HepG2 (cell line): Measurements from ENCODE around the gene LOXL3. TPM values are rescaled to one million over a fixed set of nuclear protein-coding genes. Genes with fewer than 3 reads are reported as not detected.

ENCODE experiments used
- ATAC-seq: fragments of 200-7000 bp; cut with Tn5 transposase; 3 replicates; pipeline ENCODE4 v1.9.1; 2020; ENCODE audit warnings: mild to moderate bottlenecking, moderate library complexity
- BruUV-seq: library from RNA; stranded (reverse); fragments of 400-500 nt; replicated peaks from 2 replicates; lab custom pipeline; 2021; lab: Mats Ljungman, UMichigan
- CTCF ChIA-PET: fragments of 300-600 bp; formaldehyde crosslinking; extraction: SDS; loops from one replicate; lab custom pipeline; 2021; ENCODE audit warnings: low total read pairs, inconsistent platforms, low intra/inter-chr PET ratio; lab: Yijun Ruan, JAX
- POLR2A ChIA-PET: fragments of 350-600 bp; sonication (Branson Sonifier 250); formaldehyde crosslinking; loops from one replicate; lab custom pipeline; 2020; ENCODE audit warnings: antibody characterized with exemption, inconsistent platforms; lab: Yijun Ruan, JAX
- DNase-seq: peaks from one replicate; pipeline ENCODE4 v3.0.0-alpha.2; 2015; ENCODE audit warnings: low spot score
- FAIRE-seq: peaks from 3 replicates; lab custom pipeline; 2011; peaks lifted over from hg19 to GRCh38; lab: Jason Lieb, UNC
- H2AFZ ChIP-seq: one replicate; pipeline ENCODE4 v1.6.1; 2011; ENCODE audit warnings: low read length, inconsistent platforms
- H3K27ac ChIP-seq: fragments of 300-600 bp; 3 replicates; pipeline ENCODE4 v1.8.0; 2011; ENCODE audit warnings: mixed run types, mild to moderate bottlenecking, mixed read lengths, low read length, inconsistent platforms; ENCODE audit not compliant: insufficient read depth; ENCODE audit errors: extremely low read length
- H3K27me3 ChIP-seq, 2 experiments: fragments of 200-600 bp in 1 of 2; 2 replicates in 1 of 2; 3 replicates in 1 of 2; pipeline versions ENCODE4 v1.6.0 to v1.8.0; 2011; ENCODE audit warnings: low read length in 2 of 2, mild to moderate bottlenecking in 2 of 2, moderate library complexity in 2 of 2, inconsistent platforms in 1 of 2; ENCODE audit not compliant: insufficient read depth in 2 of 2, control insufficient read depth in 1 of 2
- H3K36me3 ChIP-seq, 2 experiments: fragments of 200-600 bp in 1 of 2; replicated peaks in 1 of 2; 2 replicates in 1 of 2; 3 replicates in 1 of 2; pipeline versions ENCODE4 v1.5.1 to v1.8.0; 2011; ENCODE audit warnings: low read length in 2 of 2, inconsistent platforms in 1 of 2; ENCODE audit not compliant: insufficient read depth in 2 of 2, control insufficient read depth in 1 of 2
- H3K4me1 ChIP-seq: 2 replicates; pipeline ENCODE4 v1.5.1; 2012; ENCODE audit warnings: low read length, inconsistent platforms; ENCODE audit not compliant: insufficient read depth
- H3K4me2 ChIP-seq: 2 replicates; pipeline ENCODE4 v1.6.0; 2011; ENCODE audit warnings: low read depth, low read length, inconsistent platforms
- H3K4me3 ChIP-seq, 3 experiments: fragments of 200-600 bp in 1 of 3; sonication (generic), shearing (Covaris generic) in 1 of 3; replicated peaks in 1 of 3; 2 replicates each; pipeline ENCODE4 v1.5.1; 2011 to 2016; ENCODE audit warnings: low read length in 3 of 3, inconsistent platforms in 2 of 3, low read depth in 2 of 3, mild to moderate bottlenecking in 2 of 3, control low read depth in 1 of 3, mixed read lengths in 1 of 3; ENCODE audit not compliant: insufficient read depth in 1 of 3
- H3K79me2 ChIP-seq: one replicate; pipeline ENCODE4 v1.6.1; 2011; ENCODE audit warnings: low read length, inconsistent platforms; ENCODE audit not compliant: insufficient read depth
- H3K9ac ChIP-seq: 2 replicates; pipeline ENCODE4 v1.6.0; 2011; ENCODE audit warnings: mild to moderate bottlenecking, low read depth, low read length, inconsistent platforms; ENCODE audit not compliant: insufficient read depth
- H3K9me3 ChIP-seq: 2 replicates; pipeline ENCODE4 v1.5.1; 2012; ENCODE audit warnings: mild to moderate bottlenecking, low read length
- H4K20me1 ChIP-seq: 2 replicates; pipeline ENCODE4 v1.6.0; 2011; ENCODE audit warnings: inconsistent platforms, mild to moderate bottlenecking, low read length, moderate library complexity; ENCODE audit not compliant: insufficient read depth
- ATM ChIP-seq: fragments of 450-650 bp; IDR thresholded peaks from 2 replicates; pipeline ENCODE4 v1.7.1; 2017; ENCODE audit warnings: mild to moderate bottlenecking, borderline replicate concordance
- ELF4 ChIP-seq: sonication (generic); formaldehyde crosslinking; IDR thresholded peaks from 2 replicates; pipeline ENCODE4 v1.5.0; 2020; ENCODE audit warnings: missing genetic modification reagents, mild to moderate bottlenecking, moderate library complexity, borderline replicate concordance
- MAFF ChIP-seq: IDR thresholded peaks from 2 replicates; pipeline ENCODE4 v1.6.1; 2011; ENCODE audit warnings: low read depth, low read length, improper control_type of control experiment
- MIXL1 ChIP-seq: IDR thresholded peaks from 2 replicates; pipeline ENCODE4 v1.6.1; 2016
- MTA1 ChIP-seq: sonication (generic); formaldehyde crosslinking; IDR thresholded peaks from 2 replicates; pipeline ENCODE4 v1.4.0; 2020; ENCODE audit warnings: missing genetic modification reagents, mild to moderate bottlenecking, borderline replicate concordance
- MYC ChIP-seq: sonication (generic); formaldehyde crosslinking; IDR thresholded peaks from 2 replicates; pipeline ENCODE4 v1.9.0; 2021; ENCODE audit warnings: missing genetic modification reagents, borderline replicate concordance
- NFIB ChIP-seq: sonication (generic); formaldehyde crosslinking; IDR thresholded peaks from 2 replicates; pipeline ENCODE4 v1.9.0; 2021; ENCODE audit warnings: missing genetic modification reagents, mild to moderate bottlenecking, borderline replicate concordance
- PHF21A ChIP-seq: sonication (generic); formaldehyde crosslinking; IDR thresholded peaks from 2 replicates; pipeline ENCODE4 v1.5.0; 2020; ENCODE audit warnings: mild to moderate bottlenecking, missing genetic modification reagents
- PHF5A ChIP-seq: IDR thresholded peaks from one replicate; pipeline ENCODE4 v1.6.1; 2018; ENCODE audit warnings: low read depth, missing genetic modification reagents; ENCODE audit not compliant: unreplicated experiment
- TBX3 ChIP-seq: fragments of 450-650 bp; IDR thresholded peaks from 2 replicates; pipeline ENCODE4 v1.6.1; 2017; ENCODE audit warnings: antibody characterized with exemption, mild to moderate bottlenecking, inconsistent platforms, borderline replicate concordance
- ZBTB1 ChIP-seq: sonication (generic); formaldehyde crosslinking; IDR thresholded peaks from 2 replicates; pipeline ENCODE4 v1.4.0; 2020; ENCODE audit warnings: missing genetic modification reagents, borderline replicate concordance
- ZC3H4 ChIP-seq: sonication (generic); formaldehyde crosslinking; IDR thresholded peaks from 2 replicates; pipeline ENCODE4 v1.4.0; 2020; ENCODE audit warnings: missing genetic modification reagents, borderline replicate concordance
- ZFP1 ChIP-seq: IDR thresholded peaks from 2 replicates; pipeline ENCODE4 v1.6.1; 2016
- ZNF460 ChIP-seq: sonication (generic); formaldehyde crosslinking; IDR thresholded peaks from 2 replicates; pipeline ENCODE4 v1.5.1; 2020; ENCODE audit warnings: missing genetic modification reagents, mild to moderate bottlenecking, borderline replicate concordance
- ZNF644 ChIP-seq: IDR thresholded peaks from 2 replicates; pipeline ENCODE4 v1.6.1; 2016; ENCODE audit warnings: low read depth
- ZNF713 ChIP-seq: sonication (generic); formaldehyde crosslinking; IDR thresholded peaks from 2 replicates; pipeline ENCODE4 v1.4.0; 2020; ENCODE audit warnings: mild to moderate bottlenecking, missing genetic modification reagents
- WGBS: methylation state at CpG from one replicate; pipeline ENCODE4 v1.1.6; 2017; ENCODE audit warnings: low lambda C conversion rate; 5-methylcytosine and 5-hydroxymethylcytosine counted together
- in situ Hi-C: cut with HindIII; loops from 2 replicates; pipeline ENCODE4 v1.10.0; 2017; ENCODE audit warnings: low pct_unique_long_range_greater_than_20kb; ENCODE audit not compliant: extremely low pct_ligation_motif_present
- intact Hi-C: fragments of 100-400 bp; cut with micrococcal nuclease; formaldehyde crosslinking; loops from one replicate; pipeline ENCODE4 v1.10.0; 2022; ENCODE audit not compliant: unreplicated experiment
- polyA plus RNA-seq, 8 experiments: library from polyadenylated mRNA; depleted of rRNA in 3 of 8; stranded (reverse) in 7 of 8; unstranded in 1 of 8; fragments of >200 nt; fragmentation: Illumina TruSeq in 4 of 8; extraction: Trizol in 4 of 8; gene quantifications; 2 replicates each; pipeline versions ENCODE4 v1.2.1 to v1.2.3, GENCODE V29; 2011 to 2016; ENCODE audit warnings: low read depth in 4 of 8, missing spikeins in 1 of 8, mixed read lengths in 1 of 8; ENCODE audit not compliant: insufficient read depth in 1 of 8
- total RNA-seq, 5 experiments: library from RNA; depleted of rRNA; stranded (reverse); fragments of >200 nt; fragmentation: Illumina TruSeq; extraction: Trizol; gene quantifications; 2 replicates each; pipeline ENCODE4 v1.2.3, GENCODE V29; 2016; ENCODE audit warnings: low read depth in 1 of 5
- TF ChIP-seq, protein P1 (sequence below): sonication (generic); formaldehyde crosslinking; IDR thresholded peaks from 2 replicates; pipeline ENCODE4 v1.5.0; 2020; ENCODE audit warnings: mild to moderate bottlenecking, low read depth, missing genetic modification reagents, borderline replicate concordance
- TF ChIP-seq, protein P2 (sequence below): sonication (generic); formaldehyde crosslinking; IDR thresholded peaks from 2 replicates; pipeline ENCODE4 v1.4.0; 2020; ENCODE audit warnings: missing genetic modification reagents, borderline replicate concordance

Gene LOXL3
- total and polyA plus RNA-seq, 2 of the 13 experiments (the other 11 are each of a cell fraction or from before 2014, with no cell fraction given): 0.55 to 6.5 TPM

- Histone ChIP-seq H3K4me2 (no peak overlapping the region), H4K20me1 (no peaks in the 10 kb centered on the region), H3K27ac (no peak overlapping the region), H3K4me1 (peaks cover 56% of the 10 kb centered on the region), H3K9ac (no peak overlapping the region), H3K9me3 (no peaks in the 10 kb centered on the region), H3K79me2 (no peaks in the 10 kb centered on the region), H3K4me3 (no peak overlapping the region), H2AFZ (no peak overlapping the region), H3K36me3 (no peaks in the 10 kb centered on the region), H3K27me3 (peaks cover 6 to 31% of the 10 kb centered on the region in 2 experiments; a peak in 4 of 5 replicates)
- ChIA-PET POLR2A (no interaction called here), CTCF (no interaction called here)
- no peak for TF ChIP-seq PHF5A
- TF ChIP-seq ELF4: no peak
- TF ChIP-seq MTA1 (CRISPR knock-in tag): 0 out of 2 replicates have a peak, but pooled peaks have one; percentile 41
- no peak for TF ChIP-seq MYC (CRISPR knock-in tag)
- FAIRE-seq (no peak), ATAC-seq (no peak), DNase-seq (no peak)
- 54% methylated on average over 14 of the region's 14 CpGs for WGBS
- in situ Hi-C loops: no loop called here
- no TSS peak for BruUV-seq
- intact Hi-C loops: no loop called here
Measured at GRCh38 chr2:74556159-74556558, 2.4 kb upstream of the LOXL3 start.

GRCh38 chr2:74555610-74556103 is 1.9 kb upstream of the LOXL3 start:
- no TSS peak for BruUV-seq
- no peak overlapping the region for H3K9ac ChIP-seq
- TF ChIP-seq, protein P1, sequence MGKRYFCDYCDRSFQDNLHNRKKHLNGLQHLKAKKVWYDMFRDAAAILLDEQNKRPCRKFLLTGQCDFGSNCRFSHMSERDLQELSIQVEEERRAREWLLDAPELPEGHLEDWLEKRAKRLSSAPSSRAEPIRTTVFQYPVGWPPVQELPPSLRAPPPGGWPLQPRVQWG (CRISPR knock-in tag): no peak
- TF ChIP-seq NFIB: no peak
- no peak for TF ChIP-seq ZNF644 (CRISPR knock-in tag)
- TF ChIP-seq, protein P2, sequence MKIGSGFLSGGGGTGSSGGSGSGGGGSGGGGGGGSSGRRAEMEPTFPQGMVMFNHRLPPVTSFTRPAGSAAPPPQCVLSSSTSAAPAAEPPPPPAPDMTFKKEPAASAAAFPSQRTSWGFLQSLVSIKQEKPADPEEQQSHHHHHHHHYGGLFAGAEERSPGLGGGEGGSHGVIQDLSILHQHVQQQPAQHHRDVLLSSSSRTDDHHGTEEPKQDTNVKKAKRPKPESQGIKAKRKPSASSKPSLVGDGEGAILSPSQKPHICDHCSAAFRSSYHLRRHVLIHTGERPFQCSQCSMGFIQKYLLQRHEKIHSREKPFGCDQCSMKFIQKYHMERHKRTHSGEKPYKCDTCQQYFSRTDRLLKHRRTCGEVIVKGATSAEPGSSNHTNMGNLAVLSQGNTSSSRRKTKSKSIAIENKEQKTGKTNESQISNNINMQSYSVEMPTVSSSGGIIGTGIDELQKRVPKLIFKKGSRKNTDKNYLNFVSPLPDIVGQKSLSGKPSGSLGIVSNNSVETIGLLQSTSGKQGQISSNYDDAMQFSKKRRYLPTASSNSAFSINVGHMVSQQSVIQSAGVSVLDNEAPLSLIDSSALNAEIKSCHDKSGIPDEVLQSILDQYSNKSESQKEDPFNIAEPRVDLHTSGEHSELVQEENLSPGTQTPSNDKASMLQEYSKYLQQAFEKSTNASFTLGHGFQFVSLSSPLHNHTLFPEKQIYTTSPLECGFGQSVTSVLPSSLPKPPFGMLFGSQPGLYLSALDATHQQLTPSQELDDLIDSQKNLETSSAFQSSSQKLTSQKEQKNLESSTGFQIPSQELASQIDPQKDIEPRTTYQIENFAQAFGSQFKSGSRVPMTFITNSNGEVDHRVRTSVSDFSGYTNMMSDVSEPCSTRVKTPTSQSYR: no peak
- no peak for TF ChIP-seq MAFF
- no peak for TF ChIP-seq ZFP1 (CRISPR knock-in tag)
- no peak for TF ChIP-seq ZNF460 (CRISPR knock-in tag)
- TF ChIP-seq PHF21A (CRISPR knock-in tag): no peak
- no peak for TF ChIP-seq ZNF713 (CRISPR knock-in tag)
- no peak for TF ChIP-seq ATM
- TF ChIP-seq MIXL1: no peak
- no peak for TF ChIP-seq TBX3
- no peak for TF ChIP-seq MYC (CRISPR knock-in tag)
- TF ChIP-seq ZBTB1: no peak
- TF ChIP-seq ZC3H4 (CRISPR knock-in tag): no peak

More at GRCh38 chr2:74555610-74556103, 1.9 kb upstream of the LOXL3 start:
- WGBS: 46% methylated on average over 16 of the region's 17 CpGs
- Histone ChIP-seq H3K9me3 (no peaks in the 10 kb centered on the region), H3K27me3 (peaks cover 6 to 29% of the 10 kb centered on the region in 2 experiments; a peak in 3 of 5 replicates), H3K79me2 (no peaks in the 10 kb centered on the region), H3K4me3 (no peak overlapping the region), H3K27ac (no peak overlapping the region), H3K36me3 (no peaks in the 10 kb centered on the region), H4K20me1 (no peaks in the 10 kb centered on the region), H3K4me2 (no peak overlapping the region), H3K4me1 (peaks cover 59% of the 10 kb centered on the region), H2AFZ (no peak overlapping the region)
- intact Hi-C loops (no loop called here), in situ Hi-C loops (no loop called here)
- POLR2A ChIA-PET: no interaction called here
- FAIRE-seq (no peak), ATAC-seq (peak; percentile 7), DNase-seq (no peak)
- CTCF ChIA-PET: no interaction called here
